Naive B cell (primary cell): ENCODE measurements around the gene UBAP2. TPM values are rescaled to one million over a fixed set of nuclear protein-coding genes. Genes with fewer than 3 reads are reported as not detected.
"Not testable (repeated sequence)": the region's sequence is repeated elsewhere in the genome, so short reads cannot be mapped to it uniquely, and the experiment has no call there.

Experiments used
- ATAC-seq, 2 donors: fragments of 150-1000 bp; cut with Tn5 transposase; 2 replicates each; pipeline ENCODE4 v1.10.0; 2021; ENCODE audit warnings: low read depth in 2 of 2, mild to moderate bottlenecking in 2 of 2, moderate library complexity in 2 of 2
- DNase-seq: peaks from one replicate; pipeline ENCODE4 v3.0.0; 2022
- H3K27ac Mint-ChIP-seq, 6 donors: one replicate each; pipeline ENCODE4 v1.8.0; 2020 to 2022; ENCODE audit warnings: mild to moderate bottlenecking in 6 of 6, mixed read lengths in 6 of 6, moderate library complexity in 5 of 6, inconsistent platforms in 2 of 6
- H3K27me3 Mint-ChIP-seq, 3 donors: one replicate each; pipeline ENCODE4 v1.8.0; 2021 to 2022; ENCODE audit warnings: mixed read lengths in 3 of 3, mild to moderate bottlenecking in 1 of 3
- H3K36me3 Mint-ChIP-seq, 2 donors: one replicate each; pipeline ENCODE4 v1.8.0; 2020 to 2022; ENCODE audit warnings: mixed read lengths in 2 of 2, inconsistent platforms in 1 of 2, mild to moderate bottlenecking in 1 of 2
- H3K4me1 Mint-ChIP-seq, 3 donors: one replicate each; pipeline ENCODE4 v1.8.0; 2020 to 2022; ENCODE audit warnings: mixed read lengths in 3 of 3, inconsistent platforms in 1 of 3, mild to moderate bottlenecking in 1 of 3, moderate library complexity in 1 of 3
- H3K4me3 Mint-ChIP-seq, 8 donors: one replicate each; pipeline ENCODE4 v1.8.0; 2020 to 2022; ENCODE audit warnings: mild to moderate bottlenecking in 8 of 8, mixed read lengths in 8 of 8, moderate library complexity in 8 of 8, inconsistent platforms in 2 of 8
- H3K9me3 Mint-ChIP-seq, 7 donors: one replicate each; pipeline ENCODE4 v1.8.0; 2020 to 2022; ENCODE audit warnings: mixed read lengths in 7 of 7, mild to moderate bottlenecking in 5 of 7, inconsistent platforms in 2 of 7, moderate library complexity in 1 of 7
- polyA plus RNA-seq, 6 donors: library from polyadenylated mRNA; unstranded; fragments of 300-500 nt; fragmentation: Illumina TruSeq; gene quantifications; one replicate each; pipeline ENCODE4 v1.2.3, GENCODE V29; 2021; ENCODE audit warnings: low read depth in 6 of 6

UBAP2 gene
- polyA plus RNA-seq, 6 donors from 2014 or later = 4.1 to 11.5 (median 7.7) TPM

DNA sequence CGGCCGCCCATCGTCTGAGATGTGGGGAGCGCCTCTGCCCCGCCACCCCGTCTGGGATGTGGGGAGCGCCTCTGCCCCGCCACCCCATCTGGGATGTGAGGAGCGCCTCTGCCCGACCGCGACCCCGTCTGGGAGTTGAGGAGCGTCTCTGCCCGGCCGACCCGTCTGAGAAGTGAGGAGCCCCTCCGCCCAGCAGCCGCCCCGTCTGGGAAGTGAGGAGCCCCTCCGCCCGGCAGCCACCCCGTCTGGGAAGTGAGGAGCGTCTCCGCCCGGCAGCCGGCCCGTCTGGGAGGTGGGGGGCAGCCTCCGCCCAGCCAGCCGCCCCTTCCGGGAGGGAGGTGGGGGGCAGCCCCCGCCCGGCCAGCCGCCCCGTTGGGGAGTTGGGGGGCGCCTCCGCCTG lies 9.8 kb downstream of the UBAP2 start:
- H3K27me3 Mint-ChIP-seq, H3K27ac Mint-ChIP-seq, H3K4me1 Mint-ChIP-seq, H3K4me3 Mint-ChIP-seq, ATAC-seq, DNase-seq, H3K9me3 Mint-ChIP-seq, H3K36me3 Mint-ChIP-seq: not testable (repeated sequence)

DNA sequence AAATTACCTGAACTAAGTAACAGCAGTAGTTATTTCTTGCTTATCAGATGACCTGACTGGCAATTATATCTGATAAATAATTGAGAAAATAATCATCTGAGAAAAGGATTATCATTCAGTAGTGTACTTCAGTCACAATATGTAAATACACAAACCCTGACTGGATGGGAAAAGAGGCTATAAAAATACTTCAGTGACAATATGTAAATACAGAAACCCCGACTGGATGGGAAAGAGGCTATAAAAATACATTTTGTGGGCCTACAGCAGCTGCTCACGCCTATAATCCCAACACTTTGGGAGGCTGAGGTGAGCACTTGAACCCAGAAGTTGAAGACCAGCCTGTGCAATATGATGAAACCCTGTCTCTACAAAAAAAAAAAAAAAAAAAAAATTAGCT lies 11.1 kb downstream of the UBAP2 start:
- no peak overlapping the region for H3K4me3 Mint-ChIP-seq
- no peak for ATAC-seq
- no peak overlapping the region for H3K27ac Mint-ChIP-seq
- H3K27me3 Mint-ChIP-seq = no peaks in the 10 kb centered on the region
- H3K4me1 Mint-ChIP-seq = peaks cover 0 to 7% (median 0%) of the 10 kb centered on the region in 3 donors
- no peaks in the 10 kb centered on the region for H3K9me3 Mint-ChIP-seq
- no peak for DNase-seq
- peaks cover 0 to 5% of the 10 kb centered on the region in 2 donors for H3K36me3 Mint-ChIP-seq

DNA sequence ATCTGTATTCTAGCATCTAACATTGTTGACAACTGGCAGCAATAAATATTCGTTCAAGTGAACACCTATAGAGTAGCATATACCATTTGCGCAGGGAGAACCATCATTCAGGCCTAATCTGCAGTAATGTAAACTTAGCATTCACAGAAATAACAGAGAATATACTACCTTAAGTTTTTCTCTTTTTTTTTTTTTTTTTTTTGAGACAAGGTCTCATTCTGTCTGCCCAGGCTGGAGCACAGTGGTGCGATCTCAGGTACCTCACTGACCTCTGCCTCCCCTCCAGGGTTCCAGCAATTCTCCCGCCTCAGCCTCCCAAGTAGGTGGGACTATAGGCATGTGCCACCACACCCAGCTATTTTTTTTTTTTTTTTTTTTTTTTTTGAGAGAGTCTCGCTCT lies 12.1 kb downstream of the UBAP2 start:
- H3K9me3 Mint-ChIP-seq = peaks cover 0 to 3% (median 0%) of the 10 kb centered on the region in 7 donors

DNA sequence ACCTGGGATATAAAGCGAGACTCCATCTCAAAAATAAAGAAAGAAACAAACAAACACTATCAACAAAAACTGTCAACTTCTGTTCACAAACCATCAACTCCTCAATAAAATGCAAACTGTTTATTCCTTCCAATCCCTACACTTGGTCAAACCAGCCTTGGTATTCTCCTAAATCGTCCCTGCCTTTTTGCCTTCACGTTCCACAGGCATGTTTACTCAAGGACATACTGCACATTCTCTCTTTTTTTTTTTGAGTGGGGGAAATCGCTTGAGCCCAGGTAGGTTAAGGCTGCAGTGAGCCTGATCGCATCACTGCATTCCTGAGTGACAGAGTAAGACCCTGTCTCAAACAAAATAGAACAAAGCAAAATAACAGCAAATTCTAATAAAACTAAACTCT lies 13.0 kb downstream of the UBAP2 start:
- H3K4me1 Mint-ChIP-seq = peaks cover 0 to 7% (median 5%) of the 10 kb centered on the region in 3 donors
- ATAC-seq (no peak), DNase-seq (no peak)
- H3K9me3 Mint-ChIP-seq = peaks cover 0 to 3% (median 0%) of the 10 kb centered on the region in 7 donors
- H3K36me3 Mint-ChIP-seq = peaks cover 0 to 5% of the 10 kb centered on the region in 2 donors
- H3K4me3 Mint-ChIP-seq = no peak overlapping the region
- no peak overlapping the region for H3K27ac Mint-ChIP-seq
- H3K27me3 Mint-ChIP-seq = no peaks in the 10 kb centered on the region

More for the DNA sequence above, 12.1 kb downstream of the UBAP2 start:
- H3K36me3 Mint-ChIP-seq = peaks cover 0 to 5% of the 10 kb centered on the region in 2 donors
- peaks cover 0 to 7% (median 5%) of the 10 kb centered on the region in 3 donors for H3K4me1 Mint-ChIP-seq
- no peaks in the 10 kb centered on the region for H3K27me3 Mint-ChIP-seq
- no peak overlapping the region for H3K27ac Mint-ChIP-seq
- H3K4me3 Mint-ChIP-seq = no peak overlapping the region
- ATAC-seq (no peak), DNase-seq (no peak)

DNA sequence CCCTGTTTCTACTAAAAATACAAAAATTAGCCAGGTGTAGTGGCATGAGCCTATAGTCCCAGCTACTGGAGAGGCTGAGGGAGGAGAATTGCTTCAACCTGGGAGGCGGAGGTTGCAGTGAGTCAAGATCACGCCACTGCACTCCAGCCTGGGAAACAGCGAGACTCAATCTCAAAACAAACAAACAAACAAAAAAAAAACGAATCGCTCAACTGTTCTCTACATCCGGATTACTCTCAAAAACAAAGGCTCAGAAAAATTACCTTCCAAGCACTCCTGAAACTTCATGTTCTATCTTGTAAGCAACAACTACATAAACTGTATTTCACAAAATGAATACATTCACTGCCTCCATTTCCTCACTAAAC lies 14.0 kb downstream of the UBAP2 start:
- no peak for DNase-seq
- Mint-ChIP-seq H3K27ac (no peak overlapping the region), H3K36me3 (peaks cover 0 to 5% of the 10 kb centered on the region in 2 donors), H3K27me3 (no peaks in the 10 kb centered on the region), H3K4me1 (peaks cover 0 to 7% (median 5%) of the 10 kb centered on the region in 3 donors), H3K4me3 (no peak overlapping the region), H3K9me3 (peaks cover 0 to 3% (median 0%) of the 10 kb centered on the region in 7 donors)
- no peak for ATAC-seq

DNA sequence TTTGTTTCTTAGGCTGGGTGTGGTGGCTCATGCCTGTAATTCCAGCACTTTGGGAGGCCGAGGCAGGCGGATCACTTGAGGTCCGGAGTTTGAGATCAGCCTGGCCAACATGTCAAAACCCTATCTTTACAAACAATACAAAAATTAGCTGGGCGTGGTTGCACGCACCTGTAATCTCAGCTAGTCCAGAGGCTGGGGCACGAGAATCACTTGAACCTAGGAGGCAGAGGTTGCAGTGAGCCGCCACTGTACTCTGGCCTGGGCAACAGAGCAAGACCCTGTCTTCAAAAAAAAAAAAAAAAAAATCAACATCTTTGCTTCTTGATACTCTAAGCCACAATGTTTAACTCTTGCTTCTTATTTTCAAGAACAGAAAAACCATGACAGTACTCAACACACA lies 16.1 kb downstream of the UBAP2 start:
- no peak for DNase-seq
- Mint-ChIP-seq H3K36me3 (peaks cover 0 to 5% of the 10 kb centered on the region in 2 donors), H3K27ac (no peak overlapping the region), H3K9me3 (peaks cover 0 to 3% (median 0%) of the 10 kb centered on the region in 7 donors), H3K4me1 (peaks cover 0 to 7% (median 5%) of the 10 kb centered on the region in 3 donors), H3K27me3 (no peaks in the 10 kb centered on the region), H3K4me3 (no peak overlapping the region)
- no peak for ATAC-seq

DNA sequence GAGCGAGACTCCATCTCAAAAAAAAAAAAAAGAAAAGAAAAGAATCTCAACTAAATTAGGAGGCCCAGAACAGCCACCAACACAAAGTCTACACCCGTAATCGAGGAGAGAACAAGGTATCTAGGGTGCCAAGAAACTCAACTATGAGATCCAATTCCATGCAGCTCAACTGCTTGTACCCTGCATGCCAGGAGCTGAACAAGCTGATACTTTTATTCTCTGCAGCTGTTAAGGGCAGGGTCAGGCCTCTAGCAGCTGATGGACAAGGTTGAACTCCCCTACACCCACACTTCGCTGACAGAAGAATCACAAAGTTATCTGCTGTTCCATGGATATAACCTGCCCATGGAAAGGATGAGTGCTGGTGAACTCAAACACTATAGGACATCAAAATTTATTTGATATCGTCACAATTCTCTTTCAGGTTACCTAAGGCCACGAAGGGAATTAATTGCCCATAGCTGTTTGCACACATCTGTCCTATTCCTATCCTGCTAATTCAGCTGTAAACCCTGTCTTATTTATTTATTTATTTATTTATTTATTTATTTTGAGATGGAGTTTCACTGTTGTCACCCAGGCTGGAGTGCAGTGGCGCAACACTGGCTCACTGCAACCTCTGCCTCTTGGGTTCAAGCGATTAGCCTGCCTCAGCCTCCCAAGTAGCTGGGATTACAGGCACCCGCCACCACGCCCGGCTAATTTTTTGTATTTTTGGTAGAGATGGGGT lies 20.7 kb downstream of the UBAP2 start:
- no peak overlapping the region for H3K27ac Mint-ChIP-seq
- peaks cover 0 to 3% (median 0%) of the 10 kb centered on the region in 7 donors for H3K9me3 Mint-ChIP-seq
- DNase-seq (no peak), ATAC-seq (no peak)
- no peaks in the 10 kb centered on the region for H3K36me3 Mint-ChIP-seq
- no peaks in the 10 kb centered on the region for H3K27me3 Mint-ChIP-seq
- peaks cover 0 to 5% (median 4%) of the 10 kb centered on the region in 3 donors for H3K4me1 Mint-ChIP-seq
- H3K4me3 Mint-ChIP-seq = no peak overlapping the region

DNA sequence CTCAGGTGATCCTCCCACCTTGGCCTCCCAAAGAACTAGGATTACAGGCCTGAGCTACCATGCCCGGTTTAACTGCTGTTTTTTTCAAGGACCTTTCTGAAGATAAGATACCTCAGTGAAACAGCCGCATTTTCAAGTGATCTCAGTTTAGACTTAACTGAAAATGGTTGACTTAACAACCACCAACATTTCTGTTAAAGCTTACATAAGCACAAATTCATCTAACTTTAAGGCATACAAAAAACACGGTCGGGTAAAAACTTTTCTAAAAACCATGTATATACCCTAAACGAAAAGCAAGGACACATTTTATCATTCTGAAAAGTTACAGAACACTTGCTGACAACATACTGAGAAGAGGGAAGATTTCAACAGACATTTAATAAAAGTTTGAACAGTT lies 22.9 kb downstream of the UBAP2 start:
- ATAC-seq (no peak), DNase-seq (no peak)
- H3K4me3 Mint-ChIP-seq = no peak overlapping the region
- no peaks in the 10 kb centered on the region for H3K9me3 Mint-ChIP-seq
- H3K36me3 Mint-ChIP-seq = no peaks in the 10 kb centered on the region
- H3K27ac Mint-ChIP-seq = no peak overlapping the region
- no peaks in the 10 kb centered on the region for H3K27me3 Mint-ChIP-seq
- H3K4me1 Mint-ChIP-seq = peaks cover 0 to 4% (median 0%) of the 10 kb centered on the region in 3 donors

DNA sequence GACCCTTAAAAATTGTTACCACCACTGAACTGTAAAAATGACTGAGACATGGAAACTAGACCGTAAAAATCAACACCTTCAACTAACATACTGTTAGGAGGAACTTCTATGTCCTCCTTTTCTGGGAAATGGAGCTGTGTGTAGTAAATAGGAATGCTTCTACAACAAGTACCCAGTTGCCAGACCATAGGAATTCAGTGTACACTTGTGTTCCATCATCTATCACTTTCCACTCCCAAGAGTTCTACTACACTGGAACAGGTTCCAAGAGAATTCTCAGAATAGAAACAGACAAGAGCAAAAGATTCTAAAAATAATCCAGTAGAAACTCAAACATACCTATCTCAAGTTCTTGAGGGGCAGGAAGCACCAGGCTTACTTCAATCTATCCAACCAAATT lies 23.6 kb downstream of the UBAP2 start:
- no peak overlapping the region for H3K27ac Mint-ChIP-seq
- H3K4me3 Mint-ChIP-seq = no peak overlapping the region
- no peaks in the 10 kb centered on the region for H3K9me3 Mint-ChIP-seq
- peaks cover 0 to 4% (median 0%) of the 10 kb centered on the region in 3 donors for H3K4me1 Mint-ChIP-seq
- no peak for DNase-seq
- no peaks in the 10 kb centered on the region for H3K27me3 Mint-ChIP-seq
- no peak for ATAC-seq
- no peaks in the 10 kb centered on the region for H3K36me3 Mint-ChIP-seq

DNA sequence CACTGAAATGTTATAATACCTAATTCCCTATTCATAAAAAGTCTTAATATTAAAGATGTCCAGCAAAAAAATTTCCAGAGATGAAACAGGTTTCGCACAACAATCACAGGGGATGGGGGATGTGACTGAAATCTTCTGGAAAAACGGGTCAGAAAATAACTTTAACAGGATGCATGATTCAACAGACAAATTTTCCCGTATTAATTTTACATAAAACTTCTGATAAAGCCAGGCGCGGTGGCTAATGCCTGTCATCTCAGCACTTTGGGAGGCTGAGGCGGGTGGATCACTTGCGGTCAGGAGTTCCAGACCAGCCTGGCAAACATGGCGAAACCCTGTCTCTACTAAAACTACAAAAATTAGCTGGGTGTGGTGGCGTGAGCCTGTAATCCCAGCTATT lies 24.2 kb downstream of the UBAP2 start:
- not testable (repeated sequence) for DNase-seq, H3K36me3 Mint-ChIP-seq, H3K27me3 Mint-ChIP-seq, H3K4me3 Mint-ChIP-seq, H3K9me3 Mint-ChIP-seq, H3K27ac Mint-ChIP-seq, H3K4me1 Mint-ChIP-seq, ATAC-seq

DNA sequence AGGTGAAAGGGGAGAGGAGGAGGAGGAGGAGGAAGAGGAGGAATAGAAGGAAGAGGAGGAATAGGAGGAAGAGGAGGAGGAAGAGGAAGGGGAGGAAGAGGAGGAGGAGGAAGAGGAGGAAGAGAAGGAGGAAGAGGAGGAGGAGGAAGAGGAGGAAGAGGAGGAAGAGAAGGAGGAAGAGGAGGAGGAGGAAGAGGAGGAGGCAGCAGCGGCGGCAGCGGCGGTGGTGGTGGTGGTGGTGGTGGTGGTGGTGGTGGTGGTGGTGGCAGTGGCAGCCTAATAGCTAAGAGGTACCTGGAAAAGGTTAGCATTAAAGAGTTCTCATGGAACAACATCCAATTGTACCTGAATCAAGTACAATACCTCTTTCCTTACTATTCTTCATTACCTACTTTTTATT lies 32.5 kb downstream of the UBAP2 start:
- Mint-ChIP-seq H3K4me1 (no peaks in the 10 kb centered on the region), H3K4me3 (no peak overlapping the region), H3K9me3 (no peaks in the 10 kb centered on the region), H3K27me3 (no peaks in the 10 kb centered on the region), H3K36me3 (peaks cover 0 to 15% of the 10 kb centered on the region in 2 donors), H3K27ac (no peak overlapping the region)
- ATAC-seq (no peak), DNase-seq (no peak)

DNA sequence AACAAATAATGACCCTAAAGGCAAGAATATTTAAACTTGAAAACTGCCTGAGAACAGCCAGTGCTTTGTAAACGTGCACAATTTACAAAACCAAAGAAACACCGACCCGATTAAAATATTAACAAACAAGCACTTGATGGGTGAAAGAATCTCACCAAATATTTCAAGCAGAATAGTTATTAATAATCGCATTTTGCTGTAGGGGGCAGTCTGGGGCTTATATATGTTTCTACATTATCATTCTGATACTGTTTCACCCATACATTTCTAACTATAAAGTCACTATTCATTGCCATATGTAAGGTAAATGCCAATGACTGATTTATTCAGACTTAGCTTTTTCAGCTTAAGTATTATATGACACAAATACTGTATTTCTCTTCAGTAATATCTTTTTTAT lies 37.7 kb downstream of the UBAP2 start:
- DNase-seq (peak; percentile 18), ATAC-seq (peak in 1 of 2 donors; percentile 37)
- no peak overlapping the region for H3K4me3 Mint-ChIP-seq
- no peaks in the 10 kb centered on the region for H3K27me3 Mint-ChIP-seq
- no peak overlapping the region for H3K27ac Mint-ChIP-seq
- no peaks in the 10 kb centered on the region for H3K4me1 Mint-ChIP-seq
- no peaks in the 10 kb centered on the region for H3K9me3 Mint-ChIP-seq
- peaks cover 0 to 12% of the 10 kb centered on the region in 2 donors for H3K36me3 Mint-ChIP-seq

DNA sequence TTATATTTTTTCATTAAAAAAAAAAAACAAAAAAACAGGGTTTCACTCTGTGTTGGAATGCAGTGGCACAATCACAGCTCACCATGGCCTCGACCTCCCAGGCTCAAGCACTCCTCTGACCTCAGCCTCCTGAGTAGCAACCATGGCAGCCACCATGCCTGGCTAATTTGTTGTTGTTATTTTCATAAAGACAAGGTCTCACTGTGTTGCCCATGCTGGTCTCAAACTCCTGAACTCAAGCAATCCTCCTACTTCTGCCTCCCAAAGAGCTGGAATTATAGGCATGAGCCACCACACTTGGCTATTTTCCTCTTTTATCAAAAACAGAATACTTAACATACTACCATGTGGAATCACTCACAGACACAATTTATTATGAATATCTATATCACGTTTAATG lies 46.7 kb downstream of the UBAP2 start:
- H3K27ac Mint-ChIP-seq = no peak overlapping the region
- H3K4me1 Mint-ChIP-seq = no peaks in the 10 kb centered on the region
- ATAC-seq (no peak), DNase-seq (no peak)
- peaks cover 0 to 8% of the 10 kb centered on the region in 2 donors for H3K36me3 Mint-ChIP-seq
- no peak overlapping the region for H3K4me3 Mint-ChIP-seq
- no peaks in the 10 kb centered on the region for H3K9me3 Mint-ChIP-seq
- no peaks in the 10 kb centered on the region for H3K27me3 Mint-ChIP-seq

DNA sequence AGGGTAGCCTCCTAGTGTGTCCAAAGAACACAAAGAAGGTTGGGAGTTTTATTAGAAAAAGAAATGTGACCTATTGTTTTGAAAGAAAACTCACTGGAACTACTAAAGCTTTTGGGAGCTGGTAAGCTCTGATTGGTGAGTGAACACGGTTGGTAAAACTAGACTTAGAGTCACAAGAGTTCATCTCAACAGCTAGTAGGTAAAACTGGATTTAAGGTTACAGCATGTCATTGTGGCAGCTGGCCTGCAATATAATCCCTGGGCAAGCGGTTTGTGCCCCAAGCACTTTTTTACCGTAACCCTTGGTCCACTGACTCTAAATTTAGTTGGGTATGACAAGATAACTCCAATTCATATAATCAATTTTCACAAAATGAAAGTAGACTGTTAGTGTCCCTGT lies 47.4 kb downstream of the UBAP2 start:
- no peak for DNase-seq
- H3K4me3 Mint-ChIP-seq = no peak overlapping the region
- peaks cover 0 to 15% of the 10 kb centered on the region in 2 donors for H3K36me3 Mint-ChIP-seq
- no peaks in the 10 kb centered on the region for H3K4me1 Mint-ChIP-seq
- no peak for ATAC-seq
- no peaks in the 10 kb centered on the region for H3K9me3 Mint-ChIP-seq
- no peaks in the 10 kb centered on the region for H3K27me3 Mint-ChIP-seq
- H3K27ac Mint-ChIP-seq = no peak overlapping the region
